ENCODE measurements around the gene MZF1. TPM values are rescaled to one million over a fixed set of nuclear protein-coding genes. Genes with fewer than 3 reads are reported as not detected.
"Not testable (repeated sequence)": the region's sequence is repeated elsewhere in the genome, so short reads cannot be mapped to it uniquely, and the experiment has no call there.

MZF1 gene
- total RNA-seq, 1 donor from 2014 or later = 23.7 TPM

DNA sequence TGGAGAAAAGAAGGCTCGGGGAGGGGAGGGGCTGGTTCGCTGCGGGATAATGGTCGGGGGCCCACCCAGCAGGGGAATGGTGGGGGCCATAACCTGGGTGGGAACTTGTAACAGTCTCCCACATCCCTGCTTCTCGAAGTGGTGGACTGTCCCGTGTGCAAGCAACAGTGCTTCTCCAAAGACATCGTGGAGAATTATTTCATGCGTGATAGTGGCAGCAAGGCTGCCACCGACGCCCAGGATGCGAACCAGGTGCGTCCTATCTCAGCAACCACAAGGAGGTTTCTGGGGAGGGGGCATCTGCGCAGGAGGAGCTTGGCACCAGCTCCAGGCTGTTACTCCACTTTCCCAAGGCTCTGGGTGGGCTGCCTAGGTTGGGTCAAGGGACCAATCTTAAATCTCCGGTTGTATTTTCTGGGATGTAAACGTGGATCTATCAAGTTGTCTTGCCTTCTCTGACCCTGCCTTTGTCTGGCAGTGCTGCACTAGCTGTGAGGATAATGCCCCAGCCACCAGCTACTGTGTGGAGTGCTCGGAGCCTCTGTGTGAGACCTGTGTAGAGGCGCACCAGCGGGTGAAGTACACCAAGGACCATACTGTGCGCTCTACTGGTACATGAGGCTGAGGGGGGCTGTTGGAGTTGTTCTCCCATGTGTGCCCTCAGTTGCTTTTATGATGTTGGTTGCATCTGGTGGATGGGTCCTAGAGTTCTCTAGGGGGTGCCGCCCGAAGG lies 27.7 kb downstream of the MZF1 start:
- Mint-ChIP-seq H3K4me3 (peak overlapping the region; percentile 94), H3K36me3 (ENCODE audit: low read depth) (peaks cover 51% of the 10 kb centered on the region), H3K27me3 (peaks cover 13% of the 10 kb centered on the region), H3K4me1 (peaks cover 29% of the 10 kb centered on the region), H3K9me3 (no peaks in the 10 kb centered on the region), H3K27ac (peak overlapping the region; percentile 74)
- intact Hi-C loops (cut with micrococcal nuclease) = no loop called here
- DNase-seq = peak; percentile 67

DNA sequence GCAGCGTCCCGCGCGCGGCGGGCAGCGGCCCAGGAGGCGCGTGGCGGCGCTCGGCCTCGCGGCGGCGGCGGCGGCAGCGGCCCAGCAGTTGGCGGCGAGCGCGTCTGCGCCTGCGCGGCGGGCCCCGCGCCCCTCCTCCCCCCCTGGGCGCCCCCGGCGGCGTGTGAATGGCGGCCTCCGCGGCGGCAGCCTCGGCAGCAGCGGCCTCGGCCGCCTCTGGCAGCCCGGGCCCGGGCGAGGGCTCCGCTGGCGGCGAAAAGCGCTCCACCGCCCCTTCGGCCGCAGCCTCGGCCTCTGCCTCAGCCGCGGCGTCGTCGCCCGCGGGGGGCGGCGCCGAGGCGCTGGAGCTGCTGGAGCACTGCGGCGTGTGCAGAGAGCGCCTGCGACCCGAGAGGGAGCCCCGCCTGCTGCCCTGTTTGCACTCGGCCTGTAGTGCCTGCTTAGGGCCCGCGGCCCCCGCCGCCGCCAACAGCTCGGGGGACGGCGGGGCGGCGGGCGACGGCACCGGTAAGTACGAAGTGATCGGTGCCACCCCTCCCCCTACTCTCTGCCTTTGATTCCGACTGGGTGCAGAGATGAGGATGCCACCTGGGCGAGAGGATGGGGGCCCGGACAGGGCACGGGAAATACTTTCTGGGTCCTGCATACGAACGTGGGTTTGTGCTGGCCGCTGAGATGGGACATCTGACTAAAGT lies 28.4 kb downstream of the MZF1 start:
- Mint-ChIP-seq H3K4me3 (peak overlapping the region; percentile 94), H3K9me3 (no peaks in the 10 kb centered on the region), H3K4me1 (peaks cover 27% of the 10 kb centered on the region), H3K27me3 (peaks cover 17% of the 10 kb centered on the region), H3K27ac (peak overlapping the region; percentile 99), H3K36me3 (ENCODE audit: low read depth) (peaks cover 45% of the 10 kb centered on the region)
- intact Hi-C loops (cut with micrococcal nuclease) = loop anchor here (1.0 kb wide), 5 partner anchors 11 to 45 kb away; partner anchors contain the start of genes CHMP2A, MZF1 and ZBTB45
- no peak for DNase-seq

- no peaks in the 10 kb centered on the region for H3K9me3 Mint-ChIP-seq
- H3K4me1 Mint-ChIP-seq = peaks cover 29% of the 10 kb centered on the region
- peaks cover 23% of the 10 kb centered on the region for H3K27me3 Mint-ChIP-seq
- intact Hi-C loops (cut with micrococcal nuclease) = loop anchor here (1.0 kb wide), 5 partner anchors 11 to 45 kb away; partner anchors contain the start of genes CHMP2A, MZF1 and ZBTB45
- peak within 1 kb of the TSS; percentile 94 for H3K4me3 Mint-ChIP-seq
- peak within 1 kb of the TSS; percentile 99 for H3K27ac Mint-ChIP-seq
- H3K36me3 Mint-ChIP-seq (ENCODE audit: low read depth) = peaks cover 40% of the 10 kb centered on the region
- DNase-seq = peak; percentile 100
Measured at GRCh38 chr19:58543826-58544590, 29.1 kb downstream of the MZF1 start, which contains the start of gene TRIM28. TRIM28 (plus strand) TSS chr19:58544064; CDS start chr19:58544758, 694 bp downstream.

DNA sequence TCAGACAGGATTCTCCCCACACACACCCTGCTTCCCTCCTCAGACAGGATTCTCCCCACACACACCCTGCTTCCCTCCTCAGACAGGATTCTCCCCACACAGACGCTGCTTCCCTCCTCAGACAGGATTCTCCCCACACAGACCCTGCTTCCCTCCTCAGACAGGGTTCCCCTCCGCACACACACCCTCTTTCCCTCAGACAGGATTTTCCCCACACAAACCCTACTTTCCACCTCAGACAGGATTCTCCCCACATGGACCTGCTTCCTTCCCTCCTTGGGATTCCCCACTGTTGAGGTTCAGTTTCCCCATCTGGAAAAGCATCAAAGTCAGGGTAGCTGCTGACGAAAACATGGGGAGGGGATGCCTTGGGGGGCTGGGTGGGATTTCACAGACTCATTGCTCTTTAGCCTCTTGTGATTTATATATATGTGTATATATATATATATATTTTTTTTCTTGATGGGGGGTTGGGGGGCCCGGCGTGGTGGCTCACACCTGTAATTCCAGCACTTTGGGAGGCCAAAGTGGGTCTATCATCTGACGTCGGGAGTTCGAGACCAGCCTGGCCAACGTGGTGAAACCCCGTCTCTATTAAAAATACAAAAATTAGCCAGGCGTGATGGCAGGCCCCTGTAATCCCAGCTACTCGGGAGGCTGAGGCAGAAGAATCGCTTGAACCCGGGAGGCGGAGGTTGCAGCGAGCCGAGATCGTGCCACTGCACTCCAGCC lies 30.3 kb downstream of the MZF1 start:
- H3K9me3 Mint-ChIP-seq; intact Hi-C loops (cut with micrococcal nuclease); DNase-seq: not testable (repeated sequence)
- Mint-ChIP-seq H3K36me3 (ENCODE audit: low read depth) (peaks cover 30% of the 10 kb centered on the region), H3K4me1 (peaks cover 30% of the 10 kb centered on the region), H3K27me3 (peaks cover 25% of the 10 kb centered on the region), H3K27ac (peak overlapping the region; percentile 39), H3K4me3 (peak overlapping the region; percentile 12)

DNA sequence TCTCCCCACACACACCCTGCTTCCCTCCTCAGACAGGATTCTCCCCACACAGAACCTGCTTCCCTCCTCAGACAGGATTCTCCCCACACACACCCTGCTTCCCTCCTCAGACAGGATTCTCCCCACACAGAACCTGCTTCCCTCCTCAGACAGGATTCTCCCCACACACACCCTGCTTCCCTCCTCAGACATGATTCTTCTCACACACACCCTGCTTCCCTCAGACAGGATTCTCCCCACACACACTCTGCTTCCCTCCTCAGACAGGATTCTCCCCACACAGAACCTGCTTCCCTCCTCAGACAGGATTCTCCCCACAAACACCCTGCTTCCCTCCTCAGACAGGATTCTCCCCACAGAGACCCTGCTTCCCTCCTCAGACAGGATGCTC lies 34.0 kb downstream of the MZF1 start:
- Mint-ChIP-seq H3K4me3 (peak overlapping the region; percentile 30), H3K27me3 (peaks cover 25% of the 10 kb centered on the region)

DNA sequence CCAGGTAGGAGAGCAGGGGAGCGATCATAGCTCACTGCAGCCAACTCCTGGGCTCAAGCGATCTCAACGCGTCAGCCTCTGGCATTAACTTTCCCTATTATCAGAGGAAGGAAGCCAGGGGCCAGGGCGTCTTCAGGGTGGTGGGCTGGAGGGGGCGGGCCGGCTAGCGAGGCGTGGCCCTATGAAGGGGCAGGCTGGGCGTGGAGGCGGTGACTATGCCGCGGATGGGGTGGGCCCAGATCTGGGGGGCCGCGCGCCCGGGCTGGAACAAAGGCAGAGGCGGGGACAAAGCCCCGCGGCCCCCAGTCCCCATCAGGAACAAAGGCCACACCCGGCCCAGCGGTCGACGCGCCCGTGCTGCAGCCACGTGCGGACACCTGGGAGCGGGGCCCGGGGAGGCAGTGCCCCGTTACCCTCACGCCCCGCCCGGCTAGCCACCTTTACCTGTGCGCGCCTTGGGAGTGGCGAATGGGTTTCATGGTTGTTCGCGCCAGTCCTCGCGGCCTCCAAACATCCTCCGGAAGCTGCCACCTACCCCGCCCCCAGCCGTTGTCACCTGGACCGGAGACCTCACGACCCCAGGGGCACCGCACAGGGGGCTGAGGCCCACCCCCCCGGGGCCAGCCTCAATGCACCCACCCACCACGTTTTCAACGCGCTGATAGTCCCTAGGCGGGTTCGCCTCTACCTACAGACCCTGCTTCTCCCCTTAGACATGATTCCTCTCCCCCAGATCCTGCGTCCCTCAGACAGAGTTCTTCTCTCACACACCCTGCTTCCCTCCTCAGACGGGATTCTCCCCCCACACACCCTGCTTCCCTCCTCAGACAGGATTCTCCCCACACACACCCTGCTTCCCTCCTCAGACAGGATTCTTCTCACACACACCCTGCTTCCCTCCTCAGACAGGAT lies 34.6 kb downstream of the MZF1 start:
- Mint-ChIP-seq H3K4me1 (peaks cover 13% of the 10 kb centered on the region), H3K27me3 (peaks cover 20% of the 10 kb centered on the region), H3K4me3 (peak overlapping the region; percentile 79), H3K36me3 (ENCODE audit: low read depth) (no peaks in the 10 kb centered on the region), H3K9me3 (no peaks in the 10 kb centered on the region), H3K27ac (peak overlapping the region; percentile 41)
- peak; percentile 81 for DNase-seq
- intact Hi-C loops (cut with micrococcal nuclease) = no loop called here

More for the DNA sequence above, 34.0 kb downstream of the MZF1 start:
- Mint-ChIP-seq H3K27ac (peak overlapping the region; percentile 20), H3K4me1 (peaks cover 18% of the 10 kb centered on the region)
- H3K9me3 Mint-ChIP-seq; intact Hi-C loops (cut with micrococcal nuclease); DNase-seq; H3K36me3 Mint-ChIP-seq (ENCODE audit: low read depth): not testable (repeated sequence)

- DNase-seq = peak; percentile 57
- Mint-ChIP-seq H3K9me3 (no peaks in the 10 kb centered on the region), H3K27me3 (peaks cover 17% of the 10 kb centered on the region), H3K36me3 (ENCODE audit: low read depth) (no peaks in the 10 kb centered on the region), H3K4me3 (no peak overlapping the region), H3K27ac (no peak overlapping the region), H3K4me1 (peaks cover 9% of the 10 kb centered on the region)
- intact Hi-C loops (cut with micrococcal nuclease) = no loop called here
Measured at GRCh38 chr19:58536852-58537798, 36.0 kb downstream of the MZF1 start.

GRCh38 chr19:58535857-58536256 lies 37.3 kb downstream of the MZF1 start:
- intact Hi-C loops (cut with micrococcal nuclease) = no loop called here
- Mint-ChIP-seq H3K36me3 (ENCODE audit: low read depth) (no peaks in the 10 kb centered on the region), H3K27me3 (peaks cover 20% of the 10 kb centered on the region), H3K4me1 (peaks cover 9% of the 10 kb centered on the region), H3K27ac (no peak overlapping the region), H3K4me3 (no peak overlapping the region), H3K9me3 (no peaks in the 10 kb centered on the region)
- DNase-seq = no peak

- Mint-ChIP-seq H3K9me3 (no peaks in the 10 kb centered on the region), H3K27me3 (peaks cover 8% of the 10 kb centered on the region), H3K36me3 (ENCODE audit: low read depth) (no peaks in the 10 kb centered on the region), H3K4me1 (no peaks in the 10 kb centered on the region), H3K27ac (no peak overlapping the region), H3K4me3 (no peak overlapping the region)
- DNase-seq = no peak
- intact Hi-C loops (cut with micrococcal nuclease) = no loop called here
Measured at GRCh38 chr19:58531034-58531840, 41.9 kb downstream of the MZF1 start.

DNA sequence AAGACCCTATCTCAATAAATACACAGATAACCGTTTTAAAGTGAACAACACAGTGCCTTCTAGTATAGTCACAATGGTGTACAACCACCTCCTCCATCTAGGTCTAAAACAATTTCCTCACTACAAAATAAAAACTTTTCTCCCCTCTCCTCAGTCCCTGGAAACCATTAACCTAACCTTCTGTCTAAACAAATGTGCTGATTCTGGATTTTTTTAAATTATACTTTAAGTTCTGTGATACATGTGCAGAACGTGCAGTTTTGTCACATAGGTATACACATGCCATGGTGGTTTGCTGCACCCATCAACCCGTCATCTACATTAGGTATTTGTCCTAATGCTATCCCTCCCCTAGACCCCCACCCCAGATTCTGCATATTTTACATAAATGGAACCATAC lies 43.7 kb downstream of the MZF1 start:
- no peak overlapping the region for H3K4me3 Mint-ChIP-seq
- H3K9me3 Mint-ChIP-seq = no peaks in the 10 kb centered on the region
- H3K27me3 Mint-ChIP-seq = peaks cover 8% of the 10 kb centered on the region
- no peaks in the 10 kb centered on the region for H3K36me3 Mint-ChIP-seq (ENCODE audit: low read depth)
- no peak overlapping the region for H3K27ac Mint-ChIP-seq
- no peak for DNase-seq
- intact Hi-C loops (cut with micrococcal nuclease) = no loop called here
- H3K4me1 Mint-ChIP-seq = no peaks in the 10 kb centered on the region

- no peaks in the 10 kb centered on the region for H3K27me3 Mint-ChIP-seq
- H3K36me3 Mint-ChIP-seq (ENCODE audit: low read depth) = peaks cover 11% of the 10 kb centered on the region
- H3K9me3 Mint-ChIP-seq = no peaks in the 10 kb centered on the region
- H3K27ac Mint-ChIP-seq = no peak overlapping the region
- intact Hi-C loops (cut with micrococcal nuclease) = no loop called here
- peaks cover 23% of the 10 kb centered on the region for H3K4me1 Mint-ChIP-seq
- no peak for DNase-seq
- H3K4me3 Mint-ChIP-seq = no peak overlapping the region
Measured at GRCh38 chr19:58522709-58523108, 50.4 kb downstream of the MZF1 start.

Data from activated CD4-positive, alpha-beta T cell treated with anti-CD3 and anti-CD28 coated beads, Interleukin-2, amount 10 ng/mL, durations not matched to agents 24 days and 14 days (primary cell).